ENCODE data around the gene KRTAP5-2.

DNA sequence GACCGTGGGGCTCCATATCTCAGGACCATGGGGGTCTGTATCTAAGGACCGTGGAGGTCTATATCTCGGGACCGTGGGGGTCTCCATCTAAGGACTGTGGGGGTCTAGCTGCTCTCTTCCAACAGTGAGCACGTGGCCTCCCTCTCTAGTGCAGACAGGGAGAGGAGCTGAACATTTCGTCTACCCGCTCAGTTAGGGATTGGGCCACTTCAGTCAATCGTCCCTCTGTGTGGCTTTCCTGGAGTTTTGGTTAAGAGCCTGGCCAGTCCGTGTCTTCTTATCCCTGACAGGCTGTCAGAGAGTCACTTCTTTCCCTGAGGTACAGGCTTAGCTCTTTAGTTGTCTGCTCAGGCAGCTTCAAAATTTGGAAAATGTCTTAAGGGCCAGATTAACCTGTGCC, 16.1 kb downstream of the KRTAP5-2 start:
- TF ChIP-seq, protein P1, sequence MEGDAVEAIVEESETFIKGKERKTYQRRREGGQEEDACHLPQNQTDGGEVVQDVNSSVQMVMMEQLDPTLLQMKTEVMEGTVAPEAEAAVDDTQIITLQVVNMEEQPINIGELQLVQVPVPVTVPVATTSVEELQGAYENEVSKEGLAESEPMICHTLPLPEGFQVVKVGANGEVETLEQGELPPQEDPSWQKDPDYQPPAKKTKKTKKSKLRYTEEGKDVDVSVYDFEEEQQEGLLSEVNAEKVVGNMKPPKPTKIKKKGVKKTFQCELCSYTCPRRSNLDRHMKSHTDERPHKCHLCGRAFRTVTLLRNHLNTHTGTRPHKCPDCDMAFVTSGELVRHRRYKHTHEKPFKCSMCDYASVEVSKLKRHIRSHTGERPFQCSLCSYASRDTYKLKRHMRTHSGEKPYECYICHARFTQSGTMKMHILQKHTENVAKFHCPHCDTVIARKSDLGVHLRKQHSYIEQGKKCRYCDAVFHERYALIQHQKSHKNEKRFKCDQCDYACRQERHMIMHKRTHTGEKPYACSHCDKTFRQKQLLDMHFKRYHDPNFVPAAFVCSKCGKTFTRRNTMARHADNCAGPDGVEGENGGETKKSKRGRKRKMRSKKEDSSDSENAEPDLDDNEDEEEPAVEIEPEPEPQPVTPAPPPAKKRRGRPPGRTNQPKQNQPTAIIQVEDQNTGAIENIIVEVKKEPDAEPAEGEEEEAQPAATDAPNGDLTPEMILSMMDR (IDR thresholded peaks at IDR 0.05), result no peak
- no peak for TF ChIP-seq POLR2A (IDR thresholded peaks at IDR 0.05)

Data from heart left ventricle (tissue), 13 donors.